ENCODE results near the gene SNRNP25. TPM values are rescaled to one million over a fixed set of nuclear protein-coding genes. Genes with fewer than 3 reads are reported as not detected.

SNRNP25 gene
- total and polyA plus RNA-seq, 4 donors: 15.1 to 22.2 (median 17.7) TPM

GRCh38 chr16:74747-75334 lies 21.2 kb downstream of the SNRNP25 start:
- Histone ChIP-seq H3K4me1 (ENCODE audit: control insufficient read depth in 4 of 4, insufficient read depth in 4 of 4, low read length in 3 of 4) (peaks cover 8 to 36% (median 26%) of the 10 kb centered on the region in 4 donors), H3K9me3 (ENCODE audit: control insufficient read depth in 4 of 4, low read length in 3 of 4) (no peaks in the 10 kb centered on the region), H3K27ac (ENCODE audit: low read depth in 1 of 2, low read length in 2 of 2) (peak overlapping the region in 1 of 2 donors; percentile 52), H3K36me3 (ENCODE audit: control insufficient read depth in 4 of 4, insufficient read depth in 3 of 4, low read depth in 1 of 4, low read length in 3 of 4) (peaks cover 0 to under 1% (median 0%) of the 10 kb centered on the region in 4 donors), H3K27me3 (ENCODE audit: control insufficient read depth in 4 of 4, insufficient read depth in 4 of 4, low read length in 3 of 4) (no peaks in the 10 kb centered on the region), H3K9ac (ENCODE audit: low read depth in 1 of 2, low read length in 2 of 2) (no peak overlapping the region), H3K4me3 (ENCODE audit: low read depth in 1 of 3, low read length in 3 of 3) (no peak overlapping the region)
- DNase-seq (ENCODE audit: low spot score): no peak
- WGBS: 90% methylated on average over 16 of the region's 16 CpGs
- TF ChIP-seq JUND (IDR thresholded peaks at IDR 0.05) (no peak), ATF3 (IDR thresholded peaks at IDR 0.05) (no peak), TAF1 (conservative IDR thresholded peaks at IDR 0.05) (no peak), SP1 (IDR thresholded peaks at IDR 0.05) (no peak), HNF4A (conservative IDR thresholded peaks at IDR 0.05) (no peak), FOXA1 (IDR thresholded peaks at IDR 0.05) (no peak), EGR1 (IDR thresholded peaks at IDR 0.05; ENCODE audit: low read depth in 2 of 2) (no peak), FOXA2 (IDR thresholded peaks at IDR 0.05) (no peak), MAX (IDR thresholded peaks at IDR 0.05) (no peak), RXRA (IDR thresholded peaks at IDR 0.05) (no peak), REST (IDR thresholded peaks at IDR 0.05) (no peak), NR2F2 (IDR thresholded peaks at IDR 0.05) (no peak), RAD21 (IDR thresholded peaks at IDR 0.05) (no peak), GABPA (IDR thresholded peaks at IDR 0.05 in 1 of 2, conservative IDR thresholded peaks at IDR 0.05 in 1 of 2) (no peak), CTCF (IDR thresholded peaks at IDR 0.05; ENCODE audit: low read depth, low read length, missing input control) (no peak)
- TF ChIP-seq, protein P1, sequence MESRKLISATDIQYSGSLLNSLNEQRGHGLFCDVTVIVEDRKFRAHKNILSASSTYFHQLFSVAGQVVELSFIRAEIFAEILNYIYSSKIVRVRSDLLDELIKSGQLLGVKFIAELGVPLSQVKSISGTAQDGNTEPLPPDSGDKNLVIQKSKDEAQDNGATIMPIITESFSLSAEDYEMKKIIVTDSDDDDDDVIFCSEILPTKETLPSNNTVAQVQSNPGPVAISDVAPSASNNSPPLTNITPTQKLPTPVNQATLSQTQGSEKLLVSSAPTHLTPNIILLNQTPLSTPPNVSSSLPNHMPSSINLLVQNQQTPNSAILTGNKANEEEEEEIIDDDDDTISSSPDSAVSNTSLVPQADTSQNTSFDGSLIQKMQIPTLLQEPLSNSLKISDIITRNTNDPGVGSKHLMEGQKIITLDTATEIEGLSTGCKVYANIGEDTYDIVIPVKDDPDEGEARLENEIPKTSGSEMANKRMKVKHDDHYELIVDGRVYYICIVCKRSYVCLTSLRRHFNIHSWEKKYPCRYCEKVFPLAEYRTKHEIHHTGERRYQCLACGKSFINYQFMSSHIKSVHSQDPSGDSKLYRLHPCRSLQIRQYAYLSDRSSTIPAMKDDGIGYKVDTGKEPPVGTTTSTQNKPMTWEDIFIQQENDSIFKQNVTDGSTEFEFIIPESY (IDR thresholded peaks at IDR 0.05): no peak

Data from liver (tissue), 9 donors.